ENCODE results near the gene ATG2A. TPM values are rescaled to one million over a fixed set of nuclear protein-coding genes. Genes with fewer than 3 reads are reported as not detected.
A peak's percentile ranks its signal among the peaks of the same experiment; 100 is the strongest.

The ATG2A gene
- total and polyA plus RNA-seq, 12 donors, result 3.6 to 43.5 (median 33.1) TPM

DNA sequence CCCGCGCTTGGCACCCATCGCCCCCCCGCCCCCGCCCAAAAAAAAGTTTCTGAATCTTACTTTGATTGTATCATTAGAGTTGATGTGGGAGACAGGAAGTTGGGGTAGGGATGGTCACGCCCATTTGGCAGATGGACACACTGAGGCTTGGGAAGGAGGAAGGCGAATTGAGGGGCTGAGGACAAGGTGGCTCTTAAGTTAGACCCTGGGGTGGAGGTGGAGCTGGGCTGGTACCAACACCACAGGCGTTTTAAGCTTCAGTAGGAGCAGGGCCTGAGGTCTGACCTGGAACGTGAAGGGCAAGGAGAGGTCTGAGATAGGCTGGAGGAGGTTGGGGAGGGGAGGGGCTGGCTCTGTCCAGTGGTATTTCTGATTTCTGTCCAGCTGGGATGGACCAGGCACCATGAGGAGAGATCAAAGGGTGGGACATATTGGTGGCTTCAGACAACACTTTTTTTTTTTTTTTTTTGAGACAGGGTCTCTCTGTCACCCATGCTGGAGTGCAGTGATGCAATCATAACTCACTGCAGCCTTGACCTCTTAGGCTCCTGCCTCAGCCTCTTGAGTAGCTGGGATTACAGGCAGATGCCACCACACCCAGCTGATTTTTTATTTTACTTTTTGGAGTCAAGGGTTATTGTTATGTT, 71.8 kb downstream of the ATG2A start:
- intact Hi-C loops (cut with DNase I), result loop anchor here (5.0 to 10.0 kb wide), 3 partner anchors 47 to 170 kb away; partner anchors contain the start of genes ARL2 (in 1 of the 2) and BATF2 (in 1 of the 2)
- no peak for DNase-seq
- Histone ChIP-seq H3K36me3 (replicated peaks in 1 of 2) (no peaks in the 10 kb centered on the region), H3K4me1 (replicated peaks in 1 of 2) (peaks cover 17 to 22% of the 10 kb centered on the region in 2 donors), H3K27ac (peak overlapping the region in 2 of 5 donors; percentile 54 to 82), H3K4me3 (peak overlapping the region in 2 of 4 donors; percentile 16 to 74), H3K27me3 (no peaks in the 10 kb centered on the region), H3K9me3 (replicated peaks in 1 of 3) (no peaks in the 10 kb centered on the region)
- TF ChIP-seq CTCF (IDR thresholded peaks at IDR 0.05) (no peak), POLR2A (IDR thresholded peaks at IDR 0.05) (no peak)
- 23 to 45% (median 25%) methylated on average over 4 to 9 of the region's 9 CpGs for WGBS, 4 donors

MicroRNAs within 50 kb of the gene (microRNA counts, 767-probe panel; counts per million panel counts)
- microRNA hsa-miR-192-5p, result 0 to 2,316 counts per million in 2 donors

Small RNA genes lying within 50 kb of the gene (microRNA-seq; reads per million reads assigned to microRNA genes)
- gene MIR6749 (0 to 0.45 (median 0.38) reads per million in 3 donors), gene MIR6750 (0 to 0.57 (median 0.45) reads per million in 3 donors)

Small RNA genes lying within 50 kb of the gene (small RNA-seq; reads per million reads assigned to genes)
- 0 reads per million in 2 donors for gene MIR6749
- gene MIR6750, result 0 reads per million in 2 donors

Other genes with a start within 250 kb of the ATG2A start
- 10 to 100 TPM in 3 of 9 donors, 1 to 10 TPM in 6; 1.7 to 17.1 (median 4.4) TPM for gene NRXN2, start 194.0 kb downstream of the ATG2A start, total RNA-seq
- 10 to 100 TPM in 1 of 3 donors, 1 to 10 TPM in 2; 3.3 to 13.6 (median 6.2) TPM for gene NRXN2, start 194.0 kb downstream of the ATG2A start, polyA plus RNA-seq
- 10 to 100 TPM in 5 of 9 donors, 1 to 10 TPM in 4; 3.6 to 23.9 (median 11.1) TPM for gene RASGRP2, start 173.1 kb downstream of the ATG2A start, total RNA-seq
- gene RASGRP2, start 173.1 kb downstream of the ATG2A start, polyA plus RNA-seq, result 10 to 100 TPM in 2 of 3 donors, 1 to 10 TPM in 1; 5.4 to 81.9 (median 35.0) TPM
- gene PYGM, start 157.2 kb downstream of the ATG2A start, total RNA-seq, result 10 to 100 TPM in 1 of 9 donors, 1 to 10 TPM in 8; 1.4 to 10.1 (median 3.4) TPM
- 1 to 10 TPM; 2.4 to 5.1 (median 4.8) TPM for gene PYGM, start 157.2 kb downstream of the ATG2A start, polyA plus RNA-seq
- gene SF1, start 138.7 kb downstream of the ATG2A start, total RNA-seq, result 100 to 1,000 TPM in 8 of 9 donors, 10 to 100 TPM in 1; 76.2 to 395 (median 229) TPM
- gene SF1, start 138.7 kb downstream of the ATG2A start, polyA plus RNA-seq, result 100 to 1,000 TPM; 150 to 197 (median 178) TPM
- gene MAP4K2, start 114.0 kb downstream of the ATG2A start, total RNA-seq, result 10 to 100 TPM; 12.9 to 34.8 (median 18.7) TPM
- 10 to 100 TPM in 2 of 3 donors, 1 to 10 TPM in 1; 6.4 to 57.7 (median 27.7) TPM for gene MAP4K2, start 114.0 kb downstream of the ATG2A start, polyA plus RNA-seq
- 10 to 100 TPM; 15.3 to 50.6 (median 28.4) TPM for gene MEN1, start 106.7 kb downstream of the ATG2A start, total RNA-seq
- gene MEN1, start 106.7 kb downstream of the ATG2A start, polyA plus RNA-seq, result 10 to 100 TPM; 21.4 to 32.8 (median 29.1) TPM
- gene CDC42BPG, start 72.6 kb downstream of the ATG2A start, total RNA-seq, result 10 to 100 TPM in 2 of 9 donors, 1 to 10 TPM in 7; 3.1 to 12.9 (median 9.1) TPM
- 1 to 10 TPM; 3.3 to 7.4 (median 4.9) TPM for gene CDC42BPG, start 72.6 kb downstream of the ATG2A start, polyA plus RNA-seq
- gene EHD1, start 38.6 kb downstream of the ATG2A start, total RNA-seq, result 100 to 1,000 TPM in 1 of 9 donors, 10 to 100 TPM in 8; 38.5 to 107 (median 55.8) TPM
- 10 to 100 TPM; 14.3 to 50.4 (median 20.0) TPM for gene EHD1, start 38.6 kb downstream of the ATG2A start, polyA plus RNA-seq
- gene PPP2R5B, start 7.5 kb upstream of the ATG2A start, total RNA-seq, result 10 to 100 TPM in 8 of 9 donors, 1 to 10 TPM in 1; 7.8 to 26.6 (median 20.4) TPM
- gene PPP2R5B, start 7.5 kb upstream of the ATG2A start, polyA plus RNA-seq, result 10 to 100 TPM; 10.7 to 51.3 (median 25.6) TPM
- gene GPHA2, start 18.7 kb upstream of the ATG2A start, total RNA-seq, result not detected
- gene GPHA2, start 18.7 kb upstream of the ATG2A start, polyA plus RNA-seq, result under 1 TPM in 1 of 3 donors, not detected in 2; 0.67 TPM
- gene MAJIN, start 54.9 kb upstream of the ATG2A start, total RNA-seq, result not detected
- under 1 TPM in 2 of 3 donors, not detected in 1; 0.24 to 0.29 TPM for gene MAJIN, start 54.9 kb upstream of the ATG2A start, polyA plus RNA-seq
- 10 to 100 TPM in 2 of 9 donors, 1 to 10 TPM in 6, under 1 TPM in 1; 0.67 to 34.5 (median 6.4) TPM for gene BATF2, start 79.8 kb upstream of the ATG2A start, total RNA-seq
- 1 to 10 TPM; 3.3 to 8.5 (median 3.7) TPM for gene BATF2, start 79.8 kb upstream of the ATG2A start, polyA plus RNA-seq
- gene ARL2, start 97.0 kb upstream of the ATG2A start, total RNA-seq, result 100 to 1,000 TPM in 6 of 9 donors, 10 to 100 TPM in 3; 81.0 to 231 (median 109) TPM
- gene ARL2, start 97.0 kb upstream of the ATG2A start, polyA plus RNA-seq, result 100 to 1,000 TPM in 2 of 3 donors, 10 to 100 TPM in 1; 66.5 to 151 (median 128) TPM
- 10 to 100 TPM; 21.0 to 35.9 (median 23.4) TPM for gene SNX15, start 110.2 kb upstream of the ATG2A start, total RNA-seq
- 10 to 100 TPM; 16.4 to 22.0 (median 18.7) TPM for gene SNX15, start 110.2 kb upstream of the ATG2A start, polyA plus RNA-seq
- gene SAC3D1, start 124.0 kb upstream of the ATG2A start, total RNA-seq, result 10 to 100 TPM in 7 of 9 donors, 1 to 10 TPM in 2; 7.4 to 23.6 (median 15.4) TPM
- 10 to 100 TPM in 1 of 3 donors, 1 to 10 TPM in 2; 4.4 to 10.1 (median 7.5) TPM for gene SAC3D1, start 124.0 kb upstream of the ATG2A start, polyA plus RNA-seq
- 10 to 100 TPM in 2 of 9 donors, 1 to 10 TPM in 7; 1.3 to 15.7 (median 4.9) TPM for gene NAALADL1, start 141.3 kb upstream of the ATG2A start, total RNA-seq
- gene NAALADL1, start 141.3 kb upstream of the ATG2A start, polyA plus RNA-seq, result 10 to 100 TPM in 1 of 3 donors, 1 to 10 TPM in 2; 2.5 to 11.0 (median 8.7) TPM
- 1 to 10 TPM in 7 of 9 donors, under 1 TPM in 2; 0.35 to 10.0 (median 1.4) TPM for gene CDCA5, start 166.8 kb upstream of the ATG2A start, total RNA-seq
- 1 to 10 TPM in 1 of 3 donors, under 1 TPM in 2; 0.40 to 1.6 (median 0.88) TPM for gene CDCA5, start 166.8 kb upstream of the ATG2A start, polyA plus RNA-seq
- gene ZFPL1, start 167.0 kb upstream of the ATG2A start, total RNA-seq, result 10 to 100 TPM; 33.7 to 59.6 (median 39.4) TPM
- 10 to 100 TPM; 34.7 to 90.3 (median 71.3) TPM for gene ZFPL1, start 167.0 kb upstream of the ATG2A start, polyA plus RNA-seq
- 100 to 1,000 TPM in 7 of 9 donors, 10 to 100 TPM in 2; 72.1 to 269 (median 154) TPM for gene VPS51, start 179.0 kb upstream of the ATG2A start, total RNA-seq
- gene VPS51, start 179.0 kb upstream of the ATG2A start, polyA plus RNA-seq, result 100 to 1,000 TPM in 2 of 3 donors, 10 to 100 TPM in 1; 28.0 to 151 (median 140) TPM
- 1,000 to 10,000 TPM in 2 of 9 donors, 100 to 1,000 TPM in 7; 278 to 1,807 (median 711) TPM for gene TM7SF2, start 194.7 kb upstream of the ATG2A start, total RNA-seq
- 100 to 1,000 TPM; 259 to 849 (median 589) TPM for gene TM7SF2, start 194.7 kb upstream of the ATG2A start, polyA plus RNA-seq
- 10 to 100 TPM in 8 of 9 donors, 1 to 10 TPM in 1; 7.8 to 30.0 (median 20.3) TPM for gene ZNHIT2, start 200.5 kb upstream of the ATG2A start, total RNA-seq
- 10 to 100 TPM in 2 of 3 donors, under 1 TPM in 1; 0.48 to 39.8 (median 32.1) TPM for gene ZNHIT2, start 200.5 kb upstream of the ATG2A start, polyA plus RNA-seq
- 1,000 to 10,000 TPM in 5 of 9 donors, 100 to 1,000 TPM in 4; 361 to 1,303 (median 1,029) TPM for gene FAU, start 204.9 kb upstream of the ATG2A start, total RNA-seq
- gene FAU, start 204.9 kb upstream of the ATG2A start, polyA plus RNA-seq, result 1,000 to 10,000 TPM in 2 of 3 donors, 100 to 1,000 TPM in 1; 656 to 2,488 (median 2,066) TPM
- 100 to 1,000 TPM; 113 to 180 (median 139) TPM for gene MRPL49, start 205.1 kb upstream of the ATG2A start, total RNA-seq
- gene MRPL49, start 205.1 kb upstream of the ATG2A start, polyA plus RNA-seq, result 100 to 1,000 TPM in 1 of 3 donors, 10 to 100 TPM in 2; 32.7 to 122 (median 33.9) TPM
- 100 to 1,000 TPM in 1 of 9 donors, 10 to 100 TPM in 7, 1 to 10 TPM in 1; 9.7 to 119 (median 61.4) TPM for gene SYVN1, start 217.3 kb upstream of the ATG2A start, total RNA-seq
- gene SYVN1, start 217.3 kb upstream of the ATG2A start, polyA plus RNA-seq, result 100 to 1,000 TPM in 1 of 3 donors, 10 to 100 TPM in 2; 46.0 to 124 (median 58.5) TPM

Measured in adrenal gland (tissue), 12 donors.